Lower leg skin (tissue), 3 donors: ENCODE measurements around the gene AATK.

Source experiments
- POLR2A ChIP-seq, 2 donors: fragments of 450-650 bp; IDR thresholded peaks; one replicate each; pipeline ENCODE4 v1.6.1; 2016 to 2017; ENCODE audit warnings: antibody characterized with exemption in 2 of 2, mild to moderate bottlenecking in 1 of 2, moderate library complexity in 1 of 2
- TF ChIP-seq, protein P1 (sequence below), 3 donors: fragments of 450-650 bp; IDR thresholded peaks; one replicate each; pipeline ENCODE4 v1.5.1; 2016; ENCODE audit warnings: antibody characterized with exemption in 3 of 3, mild to moderate bottlenecking in 3 of 3, moderate library complexity in 2 of 3

GRCh38 chr17:81165246-81166032 is 582 bp downstream of the AATK start, which contains the start of gene PVALEF:
- TF ChIP-seq, protein P1, sequence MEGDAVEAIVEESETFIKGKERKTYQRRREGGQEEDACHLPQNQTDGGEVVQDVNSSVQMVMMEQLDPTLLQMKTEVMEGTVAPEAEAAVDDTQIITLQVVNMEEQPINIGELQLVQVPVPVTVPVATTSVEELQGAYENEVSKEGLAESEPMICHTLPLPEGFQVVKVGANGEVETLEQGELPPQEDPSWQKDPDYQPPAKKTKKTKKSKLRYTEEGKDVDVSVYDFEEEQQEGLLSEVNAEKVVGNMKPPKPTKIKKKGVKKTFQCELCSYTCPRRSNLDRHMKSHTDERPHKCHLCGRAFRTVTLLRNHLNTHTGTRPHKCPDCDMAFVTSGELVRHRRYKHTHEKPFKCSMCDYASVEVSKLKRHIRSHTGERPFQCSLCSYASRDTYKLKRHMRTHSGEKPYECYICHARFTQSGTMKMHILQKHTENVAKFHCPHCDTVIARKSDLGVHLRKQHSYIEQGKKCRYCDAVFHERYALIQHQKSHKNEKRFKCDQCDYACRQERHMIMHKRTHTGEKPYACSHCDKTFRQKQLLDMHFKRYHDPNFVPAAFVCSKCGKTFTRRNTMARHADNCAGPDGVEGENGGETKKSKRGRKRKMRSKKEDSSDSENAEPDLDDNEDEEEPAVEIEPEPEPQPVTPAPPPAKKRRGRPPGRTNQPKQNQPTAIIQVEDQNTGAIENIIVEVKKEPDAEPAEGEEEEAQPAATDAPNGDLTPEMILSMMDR (IDR thresholded peaks at IDR 0.05): no peak
- no peak for TF ChIP-seq POLR2A (IDR thresholded peaks at IDR 0.05)
